ENCODE results near the gene SYF2.
A peak's percentile ranks its signal among the peaks of the same experiment; 100 is the strongest.
"Not testable (repeated sequence)": the region's sequence is repeated elsewhere in the genome, so short reads cannot be mapped to it uniquely, and the experiment has no call there.

SYF2 gene

GRCh38 chr1:25232027-25232865 lies at the start of gene SYF2:
SYF2 (minus strand) TSS chr1:25232502; CDS start chr1:25232467, 35 bp downstream.
- peak; percentile 50 for DNase-seq

GRCh38 chr1:25279693-25280111 lies 47.4 kb upstream of the SYF2 start:
- DNase-seq, result not testable (repeated sequence)

DNA sequence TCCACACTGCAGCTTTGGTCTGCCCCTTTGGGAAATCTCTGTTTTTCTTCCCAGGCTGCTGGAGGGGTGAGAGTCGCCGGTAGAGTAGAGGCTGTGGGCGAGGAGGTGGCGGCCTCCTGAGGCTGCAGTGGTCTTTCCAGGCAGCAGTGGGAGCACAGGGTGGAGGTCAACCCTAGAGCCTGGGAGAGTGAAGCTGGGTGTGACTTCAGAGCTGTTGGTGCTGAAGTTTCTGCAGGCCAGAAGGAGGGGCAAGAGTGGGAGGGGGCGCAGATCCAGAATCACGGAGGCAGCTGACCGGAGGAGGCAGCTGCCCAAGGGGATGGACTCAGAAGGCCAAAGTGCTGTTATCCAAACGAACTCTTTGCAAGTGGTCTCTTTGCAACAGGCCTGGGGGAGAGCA lies 46.5 kb upstream of the SYF2 start:
- not testable (repeated sequence) for DNase-seq

- DNase-seq, result not testable (repeated sequence)
These were observed 46.1 kb upstream of the SYF2 start for GRCh38 chr1:25278358-25278757.

DNA sequence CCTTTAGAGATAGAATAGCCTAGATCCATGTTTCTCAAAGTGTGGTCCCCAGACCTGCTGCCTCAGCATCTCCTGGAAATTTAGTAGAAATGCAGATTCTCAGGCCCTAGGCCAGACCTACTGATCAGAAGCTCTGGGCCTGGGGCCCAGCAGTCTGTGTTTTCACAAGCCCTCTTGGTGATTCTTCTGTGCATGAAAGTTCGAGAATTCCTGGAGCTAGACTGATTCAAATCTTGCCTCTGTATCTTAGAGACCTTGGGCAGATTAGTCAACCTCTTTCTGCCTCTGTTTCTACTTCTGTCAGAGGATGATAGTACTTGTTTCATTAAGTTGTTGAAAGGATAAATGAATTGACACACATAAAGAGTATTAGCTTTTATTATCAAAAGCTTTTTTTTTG lies 45.0 kb upstream of the SYF2 start:
- not testable (repeated sequence) for DNase-seq

GRCh38 chr1:25275648-25276047 lies 43.3 kb upstream of the SYF2 start:
- not testable (repeated sequence) for DNase-seq

DNA sequence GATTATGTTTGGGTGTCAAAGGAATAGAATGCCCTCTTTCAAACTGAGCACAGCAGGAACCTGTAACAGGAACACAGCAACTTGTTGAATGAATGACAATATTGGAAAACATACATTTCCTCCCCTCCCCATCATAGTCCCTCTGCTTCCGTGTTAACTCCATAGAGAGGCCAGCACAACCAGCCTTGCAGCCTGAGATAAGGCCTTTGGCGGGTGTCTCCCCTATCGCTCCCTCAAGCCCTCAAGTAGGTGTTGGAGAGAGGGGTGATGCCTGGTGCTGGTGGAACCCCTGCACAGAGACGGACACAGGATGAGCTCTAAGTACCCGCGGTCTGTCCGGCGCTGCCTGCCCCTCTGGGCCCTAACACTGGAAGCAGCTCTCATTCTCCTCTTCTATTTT lies 39.9 kb upstream of the SYF2 start, which contains the start of gene RHD:
Gene RHD (plus strand): TSS at position 272 of the 400 bp plus-strand sequence. CDS start 39 bp downstream, at position 311.
- DNase-seq, result not testable (repeated sequence)

DNA sequence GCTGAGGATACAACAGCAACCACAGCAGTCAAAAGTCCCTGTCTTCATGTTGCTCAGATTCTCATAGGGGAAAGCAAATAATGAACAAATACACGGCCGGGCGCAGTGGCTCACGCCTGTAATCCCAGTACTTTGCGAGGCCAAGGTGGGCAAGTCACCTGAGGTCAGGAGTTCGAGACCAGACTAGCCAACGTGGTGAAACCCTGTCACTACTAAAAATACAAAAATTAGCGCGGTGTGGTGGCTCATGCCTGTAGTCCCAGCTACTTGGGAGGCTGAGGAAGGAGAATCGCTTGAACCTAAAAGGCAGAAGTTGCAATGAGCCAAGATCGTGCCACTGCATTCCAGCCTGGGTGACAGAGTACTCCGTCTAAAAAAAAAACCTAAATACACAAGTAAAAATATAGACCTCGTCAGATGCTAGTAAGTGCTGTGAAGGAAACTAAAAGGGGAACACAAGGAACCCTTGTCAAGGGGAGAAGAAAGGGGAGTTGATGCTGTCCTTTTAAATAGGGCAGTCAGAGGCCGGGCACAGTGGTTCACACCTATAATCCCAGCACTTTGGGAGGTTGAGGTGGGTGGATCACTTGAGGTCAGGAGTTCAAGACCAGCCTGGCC lies 36.0 kb upstream of the SYF2 start:
- not testable (repeated sequence) for DNase-seq

GRCh38 chr1:25267288-25268142 lies 35.2 kb upstream of the SYF2 start:
- DNase-seq, result not testable (repeated sequence)

DNA sequence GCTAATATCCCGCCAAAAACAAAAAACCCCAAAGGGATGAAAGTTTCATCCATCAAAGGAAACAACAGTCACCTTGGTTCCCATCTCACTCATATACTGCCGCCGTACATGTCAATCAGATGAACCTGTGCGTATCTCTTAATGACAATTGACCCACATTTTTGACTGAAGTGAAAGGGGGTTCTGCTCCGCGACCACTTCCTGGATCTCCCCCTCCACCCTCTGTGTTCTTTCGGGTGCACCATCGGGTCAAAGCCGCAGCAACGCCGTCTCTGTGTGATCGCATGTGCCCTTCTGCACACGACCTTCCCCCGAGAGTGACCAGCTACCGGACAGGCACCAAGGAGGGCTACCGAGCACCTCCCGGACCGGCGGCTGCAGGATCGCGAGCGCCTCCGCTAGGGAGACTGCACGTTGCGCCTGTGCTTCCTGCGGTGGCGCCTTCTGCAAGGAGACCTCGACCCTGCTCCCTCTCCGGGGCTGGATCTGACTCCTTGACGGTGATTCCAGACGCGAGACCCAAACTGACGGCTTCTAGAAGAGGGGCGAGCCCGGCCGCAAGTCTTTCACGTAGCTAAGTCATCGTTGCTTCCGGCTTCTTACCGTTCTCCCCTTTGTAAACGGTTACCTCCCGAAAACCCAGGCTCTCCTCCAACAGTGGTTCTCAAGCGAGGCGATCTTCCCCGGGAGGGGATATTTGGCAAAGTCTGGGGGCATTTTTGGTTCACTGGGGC lies 34.4 kb upstream of the SYF2 start:
- not testable (repeated sequence) for DNase-seq

DNA sequence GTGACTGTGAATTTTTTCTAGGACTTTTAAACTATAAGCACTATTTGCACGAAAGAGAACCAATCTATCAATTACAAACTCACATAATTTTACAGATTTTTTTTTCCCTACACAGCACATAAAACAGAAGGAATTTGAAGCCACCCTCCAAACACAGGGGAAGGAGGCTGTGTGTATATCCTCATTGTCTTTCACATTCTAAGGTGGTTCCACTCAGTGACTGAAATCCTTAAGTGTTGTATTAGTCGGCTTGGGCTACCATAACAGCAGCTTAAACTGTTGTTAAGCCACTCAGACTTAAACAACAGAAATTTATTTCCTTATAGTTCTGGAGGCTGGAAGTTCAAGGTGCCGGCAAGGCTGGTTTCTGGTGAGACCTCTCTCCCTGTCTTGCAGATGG lies 28.0 kb upstream of the SYF2 start:
- DNase-seq, result not testable (repeated sequence)

DNA sequence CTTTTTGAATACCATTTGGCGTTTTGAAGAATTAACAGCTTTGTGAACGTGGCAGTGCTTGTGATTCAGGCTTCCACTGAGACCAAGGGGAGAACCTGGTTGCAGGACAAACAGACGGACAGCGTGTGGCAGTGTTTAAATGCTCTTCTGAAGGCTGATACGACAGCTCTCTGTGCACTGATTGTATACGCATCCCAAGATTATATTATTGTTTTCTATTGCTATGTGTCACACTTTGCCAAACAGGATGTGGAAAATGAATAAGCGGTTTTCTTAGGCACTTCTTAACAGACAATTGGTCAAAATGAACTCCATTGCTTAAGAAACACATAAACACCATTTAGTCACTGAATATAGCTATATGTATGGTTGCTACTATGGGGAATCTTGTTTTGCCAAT lies 27.5 kb upstream of the SYF2 start:
- not testable (repeated sequence) for DNase-seq

GRCh38 chr1:25257196-25257595 lies 24.9 kb upstream of the SYF2 start:
- DNase-seq, result no peak

- no peak for DNase-seq
These were observed 24.3 kb upstream of the SYF2 start for GRCh38 chr1:25256578-25256965.

- no peak for DNase-seq
These were observed 23.6 kb upstream of the SYF2 start for GRCh38 chr1:25255706-25256577.

DNA sequence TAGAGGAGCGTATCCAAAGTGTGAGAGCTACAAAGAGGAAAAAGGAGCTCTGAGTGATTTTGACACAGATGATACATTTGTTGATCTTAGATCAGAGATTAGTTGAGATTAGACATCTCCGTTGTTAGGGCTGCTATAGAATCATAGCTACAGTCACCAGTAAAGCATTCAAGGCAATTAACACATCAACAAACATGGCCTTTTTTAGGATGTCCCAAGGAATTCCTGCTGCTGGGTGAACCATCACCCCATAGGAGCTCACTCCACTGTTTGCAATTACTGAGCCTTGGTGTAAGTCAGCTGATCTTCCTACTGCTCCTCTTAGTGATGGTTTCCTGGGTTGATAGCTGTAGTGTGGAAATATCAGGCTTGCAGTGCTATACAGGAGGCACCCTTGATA lies 21.6 kb upstream of the SYF2 start:
- no peak for DNase-seq

GRCh38 chr1:25247829-25248754 lies 15.8 kb upstream of the SYF2 start:
- DNase-seq, result no peak

DNA sequence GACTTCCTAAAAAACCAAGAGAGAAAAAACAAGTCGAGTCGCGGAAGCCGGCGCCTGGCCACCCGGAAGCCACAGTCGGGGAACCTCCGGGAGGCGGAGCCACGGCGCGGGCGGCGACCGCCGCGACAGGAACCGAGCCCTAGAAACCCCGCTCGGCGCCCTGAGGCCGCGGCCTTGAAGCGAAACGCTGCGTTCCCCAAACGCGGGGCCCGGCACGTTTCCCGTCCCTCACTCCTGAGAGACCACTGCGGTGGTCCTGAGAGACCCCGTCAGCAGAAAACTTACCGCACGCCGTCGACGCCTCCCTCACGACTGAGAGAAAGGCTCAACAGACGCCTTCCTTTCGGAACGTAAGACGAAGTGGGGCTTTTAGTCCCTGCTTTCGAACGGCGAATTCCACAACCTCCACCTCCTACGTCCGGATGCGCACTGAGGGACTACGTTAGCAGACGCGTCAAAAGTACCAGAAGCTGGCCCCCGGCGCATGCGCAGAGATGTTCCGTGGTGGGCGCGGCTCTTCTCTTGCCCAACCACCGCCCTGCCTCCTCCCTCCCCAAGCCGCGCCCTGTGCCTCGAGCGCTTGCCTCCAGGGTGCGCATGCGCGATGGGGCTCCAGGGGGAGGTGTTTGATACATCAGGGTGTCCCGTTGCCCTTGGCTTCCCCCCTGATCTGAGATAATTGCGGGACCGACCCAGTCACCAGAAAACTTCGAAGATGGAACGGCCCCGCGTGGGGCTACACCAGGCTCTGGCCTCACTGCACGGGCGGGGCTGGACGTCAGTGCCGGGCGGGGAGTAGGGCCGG lies 14.9 kb upstream of the SYF2 start, which contains the start of gene RSRP1:
Gene RSRP1 (minus strand): TSS at position 431 of the 805 bp plus-strand sequence. CDS start 491 bp downstream, outside the sequence.
- peak; percentile 88 for DNase-seq

- DNase-seq, result no peak
These were observed 14.3 kb upstream of the SYF2 start for GRCh38 chr1:25246600-25247023.

All from 8988T (cell line).